CD4-positive, alpha-beta T cell (primary cell): Measurements from ENCODE around the gene SH3BP1. TPM values are rescaled to one million over a fixed set of nuclear protein-coding genes. Genes with fewer than 3 reads are reported as not detected.
A peak's percentile ranks its signal among the peaks of the same experiment; 100 is the strongest.
"Not testable (repeated sequence)": the region's sequence is repeated elsewhere in the genome, so short reads cannot be mapped to it uniquely, and the experiment has no call there.

ENCODE experiments used
- ATAC-seq: fragments of 200-7000 bp; cut with Tn5 transposase; one replicate; pipeline ENCODE4 v1.10.0; 2022; ENCODE audit warnings: mild to moderate bottlenecking; ENCODE audit not compliant: poor library complexity
- CTCF ChIA-PET: fragments of 350-600 bp; sonication (Branson Sonifier 250); formaldehyde crosslinking; loops from one replicate; lab custom pipeline; 2021; ENCODE audit warnings: antibody characterized with exemption, inconsistent platforms; lab: Charles Lee
- POLR2A ChIA-PET: fragments of 350-600 bp; sonication (Branson Sonifier 250); formaldehyde crosslinking; loops from one replicate; lab custom pipeline; 2021; ENCODE audit warnings: antibody characterized with exemption, inconsistent platforms; lab: Charles Lee
- DNase-seq, 14 experiments: peaks; one replicate each; pipeline ENCODE4 v3.0.0-alpha.2; 2013 to 2020; ENCODE audit warnings: mixed read lengths in 2 of 14
- H3K27ac ChIP-seq, 2 donors: one replicate each; pipeline versions ENCODE4 v1.5.1 to v1.7.0; 2013; ENCODE audit warnings: low read length in 2 of 2, low read depth in 1 of 2, mild to moderate bottlenecking in 1 of 2
- H3K27me3 ChIP-seq, 2 experiments: 1 replicate in 1 of 2; 2 replicates in 1 of 2; pipeline versions ENCODE4 v1.6.1 to v1.7.0; 2013; ENCODE audit warnings: low read length in 2 of 2, control low read depth in 1 of 2, mild to moderate bottlenecking in 1 of 2, moderate library complexity in 1 of 2; ENCODE audit not compliant: insufficient read depth in 2 of 2, control insufficient read depth in 1 of 2
- H3K36me3 ChIP-seq: one replicate; pipeline ENCODE4 v1.6.1; 2013; ENCODE audit warnings: low read length, control low read depth; ENCODE audit not compliant: insufficient read depth
- H3K4me1 ChIP-seq: one replicate; pipeline ENCODE4 v1.6.1; 2013; ENCODE audit warnings: low read length, control low read depth; ENCODE audit not compliant: insufficient read depth
- H3K4me3 ChIP-seq: one replicate; pipeline ENCODE4 v1.5.1; 2013; ENCODE audit warnings: mild to moderate bottlenecking, low read length, moderate library complexity
- H3K9me3 ChIP-seq, 2 experiments: 1 replicate in 1 of 2; 2 replicates in 1 of 2; pipeline versions ENCODE4 v1.6.1 to v1.7.0; 2013; ENCODE audit warnings: low read length in 2 of 2, mild to moderate bottlenecking in 2 of 2, control low read depth in 1 of 2, moderate library complexity in 1 of 2; ENCODE audit not compliant: control insufficient read depth in 1 of 2, insufficient read depth in 1 of 2
- H3K27ac Mint-ChIP-seq: one replicate; pipeline ENCODE4 v1.8.0; 2020; ENCODE audit warnings: mixed read lengths
- H3K27me3 Mint-ChIP-seq: one replicate; pipeline ENCODE4 v1.8.0; 2021; ENCODE audit warnings: mixed read lengths
- H3K36me3 Mint-ChIP-seq: one replicate; pipeline ENCODE4 v1.8.0; 2021; ENCODE audit warnings: low read depth, mixed read lengths
- H3K4me1 Mint-ChIP-seq: one replicate; pipeline ENCODE4 v1.8.0; 2021; ENCODE audit warnings: low read depth, mixed read lengths
- H3K4me3 Mint-ChIP-seq: one replicate; pipeline ENCODE4 v1.8.0; 2020; ENCODE audit warnings: mild to moderate bottlenecking, mixed read lengths
- H3K9me3 Mint-ChIP-seq: one replicate; pipeline ENCODE4 v1.8.0; 2020; ENCODE audit warnings: mixed read lengths
- CTCF ChIP-seq: fragments of 200-600 bp; IDR thresholded peaks from one replicate; pipeline ENCODE4 v1.8.0; 2022; ENCODE audit warnings: antibody characterized with exemption, mild to moderate bottlenecking
- intact Hi-C, 2 experiments: fragments of 100-400 bp; cut with DNase I in 1 of 2; cut with micrococcal nuclease in 1 of 2; formaldehyde crosslinking; loops; one replicate each; pipeline versions ENCODE4 v1.15.1 to v1.9.0; 2023 to 2025; cut with DNase I, micrococcal nuclease
- total RNA-seq, 174 experiments: library from RNA in 2 of 174; stranded (reverse) in 2 of 174; gene quantifications; one replicate each; pipeline ENCODE4 v1.2.3 and lab custom pipeline; 2021 to 2026

The SH3BP1 gene
- total RNA-seq, 2 experiments from 2014 or later = 46.9 to 49.0 TPM

DNA sequence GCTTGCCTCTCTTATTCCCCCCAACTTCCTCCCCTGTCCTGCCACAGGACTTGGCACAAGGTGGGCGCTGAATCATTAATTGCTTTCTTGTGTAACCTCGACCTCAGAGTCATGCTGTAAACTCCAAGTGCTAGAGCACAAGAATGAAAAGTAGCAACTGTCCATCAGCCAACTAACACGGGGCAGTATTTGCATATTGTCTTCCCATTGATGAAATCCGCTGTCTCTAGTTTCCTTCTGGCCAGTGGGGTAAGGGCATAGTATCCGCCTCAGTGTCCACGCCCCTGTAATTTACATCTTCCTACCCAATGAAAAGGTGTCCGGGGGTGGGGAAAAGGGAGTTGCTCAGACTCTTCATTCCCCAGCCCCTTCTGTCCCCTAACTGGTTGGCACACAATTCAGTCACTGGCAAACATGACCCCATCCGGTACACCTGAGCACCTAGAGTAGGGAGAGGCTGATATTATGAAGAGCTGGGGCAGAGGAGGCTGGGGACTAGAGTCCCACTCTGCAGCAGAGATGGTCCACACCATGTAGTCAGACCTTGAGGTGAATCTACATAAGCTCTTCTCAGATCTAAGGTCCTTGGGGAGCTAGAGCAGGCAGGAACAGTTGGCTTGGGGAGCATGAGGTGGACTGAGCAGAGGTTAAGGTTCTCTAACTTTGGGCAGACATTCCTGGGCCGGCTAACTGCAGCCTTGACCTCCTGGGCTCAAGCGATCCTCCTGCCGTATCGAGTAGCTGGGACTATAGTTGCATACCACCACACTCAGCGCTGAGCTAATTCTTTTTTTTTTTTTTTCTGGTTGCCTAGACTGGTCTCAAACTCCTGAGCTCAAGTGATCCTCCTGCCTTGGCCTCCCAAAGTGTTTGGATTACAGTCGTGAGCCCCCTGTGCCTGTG lies 37.7 kb upstream of the SH3BP1 start:
- Histone ChIP-seq H3K36me3 (no peaks in the 10 kb centered on the region), H3K27me3 (no peaks in the 10 kb centered on the region), H3K9me3 (no peaks in the 10 kb centered on the region), H3K4me1 (peaks cover 30% of the 10 kb centered on the region), H3K27ac (no peak overlapping the region), H3K4me3 (no peak overlapping the region)
- POLR2A ChIA-PET = interaction anchor here (1.2 kb wide), 1 partner anchor 10 kb away, joined by 5 read pairs; no protein-coding TSS in a partner anchor
- CTCF ChIA-PET = interaction anchor here (1.5 kb wide), 1 partner anchor 9 kb away, joined by 8 read pairs; no protein-coding TSS in a partner anchor
- ATAC-seq = no peak
- Mint-ChIP-seq H3K4me1 (peaks cover 41% of the 10 kb centered on the region), H3K9me3 (no peaks in the 10 kb centered on the region), H3K27me3 (no peaks in the 10 kb centered on the region), H3K36me3 (no peaks in the 10 kb centered on the region), H3K27ac (no peak overlapping the region), H3K4me3 (no peak overlapping the region)
- intact Hi-C loops = no loop called here
- TF ChIP-seq CTCF = no peak
- DNase-seq = no peak

DNA sequence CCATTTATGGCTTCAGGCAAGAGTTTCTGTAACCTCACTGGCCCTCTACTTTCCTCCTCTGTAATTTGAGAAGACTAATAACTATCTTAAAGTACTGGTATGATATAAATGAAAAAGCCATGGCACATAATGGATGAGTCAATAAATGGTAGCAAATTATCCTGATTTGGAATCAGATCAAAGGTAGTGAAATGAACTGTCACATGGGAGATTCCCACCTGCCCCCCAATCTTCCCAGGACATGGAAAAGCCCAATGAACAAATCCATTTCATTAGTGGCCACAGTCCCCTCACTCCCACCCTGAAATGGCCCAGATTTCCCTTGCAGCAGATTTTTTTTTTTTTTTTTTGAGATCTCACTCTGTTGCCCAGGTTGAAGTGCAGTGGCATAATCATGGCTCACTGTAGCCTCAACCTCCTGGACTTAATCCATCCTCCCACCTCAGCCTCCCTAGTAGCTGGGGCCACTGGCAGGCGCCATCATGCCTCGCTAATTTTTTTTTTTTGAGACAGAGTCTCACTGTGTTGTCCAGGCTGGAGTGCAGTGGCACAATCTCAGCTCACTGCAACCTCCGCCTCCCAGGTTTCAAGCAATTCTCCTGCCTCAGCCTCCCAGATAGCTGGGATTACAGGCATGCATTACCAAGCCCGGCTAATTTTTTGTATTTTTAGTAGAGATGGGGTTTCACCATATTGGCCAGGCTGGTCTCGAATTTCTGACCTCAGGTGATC lies 36.8 kb upstream of the SH3BP1 start:
- H3K27ac Mint-ChIP-seq, H3K36me3 Mint-ChIP-seq, ATAC-seq, H3K9me3 ChIP-seq, DNase-seq, H3K4me3 ChIP-seq, H3K27me3 Mint-ChIP-seq, H3K27me3 ChIP-seq, H3K27ac ChIP-seq, intact Hi-C loops, H3K4me3 Mint-ChIP-seq, H3K36me3 ChIP-seq, H3K9me3 Mint-ChIP-seq: not testable (repeated sequence)
- H3K4me1 ChIP-seq = peaks cover 39% of the 10 kb centered on the region
- ChIA-PET POLR2A (interaction anchor here (1.2 kb wide), 1 partner anchor 10 kb away, joined by 5 read pairs; no protein-coding TSS in a partner anchor), CTCF (interaction anchor here (1.5 kb wide), 1 partner anchor 10 kb away, joined by 8 read pairs; no protein-coding TSS in a partner anchor)
- H3K4me1 Mint-ChIP-seq = peaks cover 51% of the 10 kb centered on the region

GRCh38 chr22:37604074-37604473 lies 35.4 kb upstream of the SH3BP1 start:
- ChIA-PET CTCF (interaction anchor here (0.7 to 6.0 kb wide), 2 partner anchors 12 to 482 kb away, joined by 3 to 70 read pairs; no protein-coding TSS in a partner anchor), POLR2A (interaction anchor here (1.4 kb wide), 1 partner anchor 12 kb away, joined by 7 read pairs; no protein-coding TSS in a partner anchor)
- Mint-ChIP-seq H3K27me3 (no peaks in the 10 kb centered on the region), H3K9me3 (no peaks in the 10 kb centered on the region), H3K4me1 (peaks cover 61% of the 10 kb centered on the region), H3K27ac (peak overlapping the region; percentile 9), H3K4me3 (no peak overlapping the region), H3K36me3 (peaks cover 7% of the 10 kb centered on the region)
- no peaks in the 10 kb centered on the region for H3K27me3 ChIP-seq
- peaks cover 46% of the 10 kb centered on the region for H3K4me1 ChIP-seq
- H3K9me3 ChIP-seq = no peaks in the 10 kb centered on the region
- TF ChIP-seq CTCF = no peak
- no peak for ATAC-seq
- no peaks in the 10 kb centered on the region for H3K36me3 ChIP-seq
- H3K4me3 ChIP-seq = no peak overlapping the region
- intact Hi-C loops = no loop called here
- DNase-seq = no peak
- no peak overlapping the region for H3K27ac ChIP-seq
